ENCODE data around the gene AKR1C1. TPM values are rescaled to one million over a fixed set of nuclear protein-coding genes. Genes with fewer than 3 reads are reported as not detected.
"Not testable (repeated sequence)": the region's sequence is repeated elsewhere in the genome, so short reads cannot be mapped to it uniquely, and the experiment has no call there.

Gene AKR1C1
- total RNA-seq, 1 experiment from 2014 or later: 1.7 TPM

GRCh38 chr10:4942931-4943330, 20.3 kb upstream of the AKR1C1 start:
- H3K27me3 ChIP-seq (ENCODE audit: control insufficient read depth, insufficient read depth, low read length); H3K36me3 ChIP-seq (replicated peaks; ENCODE audit: control insufficient read depth, insufficient read depth, low read length); DNase-seq; H3K4me3 ChIP-seq (ENCODE audit: insufficient read depth, low read depth, low read length): not testable (repeated sequence)

GRCh38 chr10:4943416-4943815, 19.8 kb upstream of the AKR1C1 start:
- DNase-seq; H3K27me3 ChIP-seq (ENCODE audit: control insufficient read depth, insufficient read depth, low read length); H3K4me3 ChIP-seq (ENCODE audit: insufficient read depth, low read depth, low read length); H3K36me3 ChIP-seq (replicated peaks; ENCODE audit: control insufficient read depth, insufficient read depth, low read length): not testable (repeated sequence)

- Histone ChIP-seq H3K27me3 (ENCODE audit: control insufficient read depth, insufficient read depth, low read length) (no peaks in the 10 kb centered on the region), H3K4me3 (ENCODE audit: insufficient read depth, low read depth, low read length) (no peak overlapping the region), H3K36me3 (replicated peaks; ENCODE audit: control insufficient read depth, insufficient read depth, low read length) (no peaks in the 10 kb centered on the region)
- DNase-seq: no peak
These were observed 19.4 kb upstream of the AKR1C1 start for GRCh38 chr10:4943821-4944220.

- Histone ChIP-seq H3K4me3 (ENCODE audit: insufficient read depth, low read depth, low read length) (no peak overlapping the region), H3K36me3 (replicated peaks; ENCODE audit: control insufficient read depth, insufficient read depth, low read length) (no peaks in the 10 kb centered on the region), H3K27me3 (ENCODE audit: control insufficient read depth, insufficient read depth, low read length) (no peaks in the 10 kb centered on the region)
- no peak for DNase-seq
These were observed 18.4 kb upstream of the AKR1C1 start for GRCh38 chr10:4944841-4945240.

GRCh38 chr10:4945766-4946717, 17.2 kb upstream of the AKR1C1 start:
- Histone ChIP-seq H3K4me3 (ENCODE audit: insufficient read depth, low read depth, low read length) (no peak overlapping the region), H3K36me3 (replicated peaks; ENCODE audit: control insufficient read depth, insufficient read depth, low read length) (no peaks in the 10 kb centered on the region), H3K27me3 (ENCODE audit: control insufficient read depth, insufficient read depth, low read length) (no peaks in the 10 kb centered on the region)
- no peak for DNase-seq

- DNase-seq: no peak
- H3K36me3 ChIP-seq (replicated peaks; ENCODE audit: control insufficient read depth, insufficient read depth, low read length): no peaks in the 10 kb centered on the region
These were observed 16.1 kb upstream of the AKR1C1 start for GRCh38 chr10:4947039-4947634.

GRCh38 chr10:4947635-4948596, 15.3 kb upstream of the AKR1C1 start:
- no peaks in the 10 kb centered on the region for H3K27me3 ChIP-seq (ENCODE audit: control insufficient read depth, insufficient read depth, low read length)
- no peak overlapping the region for H3K4me3 ChIP-seq (ENCODE audit: insufficient read depth, low read depth, low read length)
- no peaks in the 10 kb centered on the region for H3K36me3 ChIP-seq (replicated peaks; ENCODE audit: control insufficient read depth, insufficient read depth, low read length)
- DNase-seq: no peak

More at GRCh38 chr10:4947039-4947634, 16.1 kb upstream of the AKR1C1 start:
- H3K4me3 ChIP-seq (ENCODE audit: insufficient read depth, low read depth, low read length): no peak overlapping the region
- no peaks in the 10 kb centered on the region for H3K27me3 ChIP-seq (ENCODE audit: control insufficient read depth, insufficient read depth, low read length)

- H3K27me3 ChIP-seq (ENCODE audit: control insufficient read depth, insufficient read depth, low read length); H3K4me3 ChIP-seq (ENCODE audit: insufficient read depth, low read depth, low read length); DNase-seq; H3K36me3 ChIP-seq (replicated peaks; ENCODE audit: control insufficient read depth, insufficient read depth, low read length): not testable (repeated sequence)
These were observed 11.6 kb upstream of the AKR1C1 start for GRCh38 chr10:4951512-4952162.

- no peak for DNase-seq
- Histone ChIP-seq H3K27me3 (ENCODE audit: control insufficient read depth, insufficient read depth, low read length) (no peaks in the 10 kb centered on the region), H3K36me3 (replicated peaks; ENCODE audit: control insufficient read depth, insufficient read depth, low read length) (no peaks in the 10 kb centered on the region), H3K4me3 (ENCODE audit: insufficient read depth, low read depth, low read length) (no peak overlapping the region)
These were observed 9.8 kb upstream of the AKR1C1 start for GRCh38 chr10:4953405-4953804.

- H3K27me3 ChIP-seq (ENCODE audit: control insufficient read depth, insufficient read depth, low read length); H3K4me3 ChIP-seq (ENCODE audit: insufficient read depth, low read depth, low read length): not testable (repeated sequence)
These were observed 7.1 kb upstream of the AKR1C1 start for GRCh38 chr10:4956088-4956487.

GRCh38 chr10:4956955-4957645, 6.1 kb upstream of the AKR1C1 start:
- not testable (repeated sequence) for DNase-seq; H3K4me3 ChIP-seq (ENCODE audit: insufficient read depth, low read depth, low read length); H3K27me3 ChIP-seq (ENCODE audit: control insufficient read depth, insufficient read depth, low read length); H3K36me3 ChIP-seq (replicated peaks; ENCODE audit: control insufficient read depth, insufficient read depth, low read length)

More at GRCh38 chr10:4956088-4956487, 7.1 kb upstream of the AKR1C1 start:
- not testable (repeated sequence) for H3K36me3 ChIP-seq (replicated peaks; ENCODE audit: control insufficient read depth, insufficient read depth, low read length); DNase-seq

GRCh38 chr10:4961558-4961957, 1.7 kb upstream of the AKR1C1 start:
- not testable (repeated sequence) for H3K27me3 ChIP-seq (ENCODE audit: control insufficient read depth, insufficient read depth, low read length); H3K4me3 ChIP-seq (ENCODE audit: insufficient read depth, low read depth, low read length); DNase-seq; H3K36me3 ChIP-seq (replicated peaks; ENCODE audit: control insufficient read depth, insufficient read depth, low read length)

GRCh38 chr10:4962308-4962707, 907 bp upstream of the AKR1C1 start:
- H3K27me3 ChIP-seq (ENCODE audit: control insufficient read depth, insufficient read depth, low read length); H3K36me3 ChIP-seq (replicated peaks; ENCODE audit: control insufficient read depth, insufficient read depth, low read length); H3K4me3 ChIP-seq (ENCODE audit: insufficient read depth, low read depth, low read length); DNase-seq: not testable (repeated sequence)
